ENCODE data around the gene SEZ6L2.

- TF ChIP-seq CTCF (IDR thresholded peaks at IDR 0.05) (no peak), REST (IDR thresholded peaks at IDR 0.05; ENCODE audit: insufficient read depth in 1 of 2, low read depth in 2 of 2, low read length in 1 of 2) (no peak), SIN3A (IDR thresholded peaks at IDR 0.05; ENCODE audit: borderline replicate concordance, insufficient read depth, low read depth, low read length) (no peak), POLR2AphosphoS5 (IDR thresholded peaks at IDR 0.05; ENCODE audit: low read depth, low read length) (0 out of 2 replicates have a peak, but pooled peaks have one; percentile 52)
Measured at GRCh38 chr16:29906520-29907244, 7.3 kb upstream of the SEZ6L2 start.
